HG03469 (cell line): ENCODE measurements around the gene TBL1X.
"Not testable (repeated sequence)": the region's sequence is repeated elsewhere in the genome, so short reads cannot be mapped to it uniquely, and the experiment has no call there.

Experiments used
- ATAC-seq: cut with Tn5 transposase; IDR thresholded peaks from one replicate; pipeline ENCODE4 v1.9.1; 2021; ENCODE audit warnings: mild to moderate bottlenecking, moderate library complexity, moderate number of reproducible peaks; ENCODE audit not compliant: unreplicated experiment

Gene TBL1X

DNA sequence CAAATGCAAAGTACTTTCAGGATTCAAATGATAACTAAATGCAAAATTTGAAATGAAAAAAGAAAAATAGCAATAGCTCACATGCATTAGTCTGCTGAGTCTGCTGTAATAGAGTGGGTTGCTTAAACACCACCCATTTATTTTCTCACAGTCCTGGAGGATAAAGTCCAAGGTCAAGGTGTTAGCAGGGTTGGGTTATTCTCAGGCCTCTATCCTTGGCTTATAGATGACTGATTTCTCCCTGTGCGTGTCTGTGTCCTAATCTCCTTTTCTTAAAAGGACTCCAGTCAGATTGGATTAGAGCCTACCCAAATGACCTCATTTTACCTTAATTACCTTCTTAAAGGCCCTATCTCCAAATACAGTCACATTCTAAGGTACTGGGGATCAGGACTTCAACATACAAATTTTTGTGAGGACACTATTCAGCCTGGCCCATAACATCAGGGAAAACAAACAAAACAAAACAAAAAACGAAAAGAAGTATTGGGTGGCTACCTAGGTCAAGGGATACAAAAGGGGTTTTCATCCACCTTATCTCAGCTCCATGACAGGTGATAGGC is 6.3 kb upstream of the TBL1X start:
- ATAC-seq = no peak

- no peak for ATAC-seq
These were observed 5.6 kb upstream of the TBL1X start for GRCh38 chrX:9459186-9459748.

DNA sequence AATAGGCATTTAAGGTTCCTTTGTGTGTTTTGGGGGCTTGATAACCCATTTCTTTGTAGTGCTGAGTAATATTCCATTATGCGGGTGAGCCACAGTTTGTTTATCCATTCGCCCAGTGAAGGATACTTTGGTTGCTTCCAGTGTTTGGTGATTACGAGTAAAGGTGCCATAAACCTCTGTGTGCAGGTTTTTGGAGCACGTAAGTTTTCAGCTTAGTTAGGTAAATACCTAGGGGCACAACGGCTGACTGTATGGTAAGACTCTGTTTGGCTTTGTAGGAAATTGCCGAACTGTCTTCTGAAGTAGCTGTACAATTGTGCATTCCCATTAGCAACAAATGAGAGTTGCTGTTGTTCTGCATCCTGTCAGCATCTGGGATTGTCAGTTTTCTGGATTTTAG is 3.8 kb upstream of the TBL1X start:
- ATAC-seq = no peak

DNA sequence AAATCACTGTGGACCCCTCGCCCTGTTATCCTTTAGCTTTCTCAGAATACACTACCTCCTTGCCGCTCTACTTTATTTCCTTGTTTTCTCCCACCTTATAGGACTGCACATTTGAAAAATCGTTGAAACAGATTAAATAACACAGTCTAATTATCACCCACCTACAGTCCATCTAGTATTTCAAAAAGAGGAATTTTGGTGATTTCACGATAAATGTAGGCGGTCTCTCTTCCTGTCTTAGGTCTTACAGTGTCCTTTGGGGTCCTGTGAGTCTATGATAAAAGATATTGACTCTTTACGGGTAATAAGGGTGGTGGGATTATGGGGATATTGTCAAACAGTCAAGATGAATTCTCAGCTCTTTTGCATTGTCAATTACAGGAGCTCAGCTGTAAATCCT is 2.4 kb upstream of the TBL1X start:
- ATAC-seq = no peak

DNA sequence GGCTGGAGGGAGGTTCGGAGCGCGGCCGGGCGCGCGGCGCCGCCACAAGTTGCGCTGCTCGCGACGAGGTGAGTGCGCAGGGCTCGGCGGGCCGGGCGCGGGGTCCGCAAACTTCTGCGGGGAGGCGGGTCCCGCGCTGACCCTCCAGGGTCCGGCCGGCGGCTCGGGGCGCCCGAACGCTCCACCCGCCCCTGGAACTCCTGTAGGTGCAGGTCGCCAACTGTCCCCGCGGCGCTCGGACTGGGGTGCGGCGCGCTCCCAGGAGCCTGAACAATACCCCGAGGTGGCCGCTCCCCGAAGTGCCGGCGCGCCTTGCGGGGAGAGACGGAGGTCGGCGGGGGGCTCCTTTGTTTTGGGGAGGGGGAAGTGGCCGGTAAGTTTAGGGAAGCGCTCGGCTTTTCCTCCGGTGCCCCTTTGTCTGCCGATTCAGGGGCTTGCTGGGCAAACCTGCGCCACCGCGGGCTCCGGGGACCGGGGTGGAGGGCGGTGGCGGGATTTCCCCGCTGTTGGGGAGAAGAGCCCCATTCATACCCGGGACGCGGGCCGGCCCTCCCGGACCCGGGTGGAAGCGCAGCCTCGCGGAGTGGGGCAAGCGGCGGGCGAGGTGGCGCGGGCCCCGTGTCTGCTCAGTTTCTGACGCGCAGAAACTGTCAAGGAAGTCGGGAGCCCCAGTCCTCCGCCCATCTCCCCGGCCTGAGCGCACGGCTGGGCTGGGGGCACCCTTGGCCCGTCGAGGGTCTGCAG is 694 bp downstream of the TBL1X start:
- no peak for ATAC-seq

- ATAC-seq = no peak
These were observed 1.3 kb downstream of the TBL1X start for GRCh38 chrX:9466124-9466495.

DNA sequence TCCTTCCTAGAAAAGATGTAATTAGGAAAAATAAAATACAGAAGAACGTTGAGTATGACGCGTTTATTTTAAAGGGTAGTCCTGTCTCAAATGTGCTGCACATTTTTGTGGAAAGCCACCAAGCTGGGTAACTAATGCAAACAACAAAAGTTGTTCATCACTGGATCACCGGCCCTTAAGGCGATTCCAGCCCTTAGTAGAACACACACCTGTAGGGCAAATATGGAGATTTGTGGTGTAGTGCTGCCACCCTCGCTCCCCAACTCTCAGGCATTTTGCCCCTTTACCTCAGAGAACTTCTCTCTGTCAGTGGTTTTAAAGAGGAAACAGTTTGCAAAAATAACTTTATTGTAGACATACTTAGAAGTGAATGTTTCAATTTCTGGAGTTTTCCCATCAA is 1.9 kb downstream of the TBL1X start:
- no peak for ATAC-seq

DNA sequence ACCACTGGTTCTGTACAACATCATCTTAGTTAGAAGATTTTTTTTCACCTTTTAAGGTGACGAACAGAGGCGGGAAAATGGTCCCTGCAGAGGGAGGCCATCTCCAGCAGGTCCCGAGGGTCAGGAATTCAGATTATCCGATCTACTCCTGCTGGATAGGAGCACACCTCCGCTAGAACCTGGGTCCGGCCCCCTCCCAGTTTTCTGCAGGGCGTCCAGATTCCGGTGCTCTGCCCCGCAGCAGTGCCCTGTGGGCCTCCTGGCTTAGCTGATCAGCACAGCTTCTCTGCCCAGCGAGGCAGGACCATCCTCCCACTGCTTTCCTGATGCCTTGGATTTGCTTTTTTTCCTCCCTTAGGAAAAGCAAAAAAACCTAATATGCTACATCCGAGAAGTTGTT is 2.3 kb downstream of the TBL1X start:
- ATAC-seq = no peak

DNA sequence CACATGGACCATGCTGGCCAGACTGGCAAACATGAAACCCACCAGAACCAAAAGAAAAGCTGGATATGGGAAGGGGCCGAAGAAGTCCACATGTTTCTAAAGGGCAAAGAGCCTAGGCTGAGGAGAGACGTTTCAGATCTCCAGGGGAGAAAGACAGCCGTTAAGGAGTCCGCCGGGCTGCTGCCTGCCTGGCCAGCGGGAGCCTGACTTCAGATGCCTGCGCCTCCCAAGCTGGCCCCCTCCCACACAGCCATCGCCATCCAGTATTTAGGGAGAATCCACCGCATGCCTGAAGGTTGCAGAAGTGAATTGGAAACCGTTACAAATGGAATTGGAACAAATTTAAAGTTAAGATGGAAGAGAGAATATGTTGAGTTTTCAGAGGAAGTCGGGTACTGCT is 2.9 kb downstream of the TBL1X start:
- no peak for ATAC-seq

DNA sequence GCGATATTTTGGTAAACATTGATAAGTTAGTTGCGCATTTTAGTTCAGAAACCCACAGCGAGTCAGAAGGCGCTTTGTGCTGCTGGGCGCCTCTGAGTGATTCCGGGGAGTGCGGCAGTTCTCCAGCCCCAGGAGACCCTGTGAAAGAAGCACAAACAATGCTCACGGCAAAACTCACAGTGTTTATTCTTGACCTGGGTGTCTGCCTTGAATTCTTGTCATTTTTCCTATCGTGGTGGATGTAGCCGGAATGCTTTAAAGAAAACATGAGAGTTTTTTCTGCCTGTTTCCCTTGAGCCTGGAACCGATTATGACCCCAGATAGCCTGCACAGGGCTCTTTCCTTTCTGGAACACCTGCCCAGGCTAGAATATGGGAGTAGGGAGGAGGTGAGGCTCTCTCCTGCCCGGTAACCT is 6.7 kb downstream of the TBL1X start:
- ATAC-seq = no peak

GRCh38 chrX:9473708-9474107 is 8.8 kb downstream of the TBL1X start:
- no peak for ATAC-seq

GRCh38 chrX:9475417-9475816 is 10.6 kb downstream of the TBL1X start:
- ATAC-seq = not testable (repeated sequence)

- no peak for ATAC-seq
These were observed 11.1 kb downstream of the TBL1X start for GRCh38 chrX:9475984-9476383.

DNA sequence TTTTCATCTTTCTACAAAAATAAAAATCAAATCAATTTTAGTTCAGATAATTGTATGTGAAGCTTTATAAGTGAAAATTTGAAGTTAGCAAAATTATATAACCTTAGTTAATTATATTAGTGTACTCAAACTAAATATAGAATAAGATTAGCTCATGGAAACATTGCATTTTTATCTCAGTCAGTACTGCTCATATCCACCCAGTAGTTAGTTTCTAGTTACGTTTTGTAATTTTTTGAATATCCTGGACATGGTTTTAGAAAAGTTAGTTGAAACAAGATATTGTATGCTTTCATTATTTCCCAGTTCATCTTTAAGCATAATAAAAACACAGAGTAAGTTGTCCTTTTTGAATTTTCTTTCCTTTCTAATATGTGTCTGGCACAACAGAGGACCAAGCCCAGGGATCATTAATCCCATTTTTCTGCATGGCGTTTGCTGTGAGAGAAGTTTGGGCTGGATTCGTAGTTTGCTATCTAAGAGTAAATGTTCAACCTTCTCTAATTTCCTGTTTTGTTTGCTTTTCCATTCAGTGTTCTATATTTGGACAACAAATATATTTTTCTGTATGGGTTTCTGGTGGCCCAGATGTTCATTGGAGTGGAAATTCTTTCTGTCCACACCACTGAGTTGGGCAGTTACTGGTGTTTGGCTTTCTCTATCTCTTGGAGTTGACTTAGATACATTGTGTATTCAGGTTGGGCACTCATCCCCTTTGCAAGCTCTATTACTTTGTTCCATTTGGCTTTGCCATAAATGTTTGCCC is 12.1 kb downstream of the TBL1X start:
- ATAC-seq = no peak

GRCh38 chrX:9482408-9482807 is 17.6 kb downstream of the TBL1X start:
- no peak for ATAC-seq

DNA sequence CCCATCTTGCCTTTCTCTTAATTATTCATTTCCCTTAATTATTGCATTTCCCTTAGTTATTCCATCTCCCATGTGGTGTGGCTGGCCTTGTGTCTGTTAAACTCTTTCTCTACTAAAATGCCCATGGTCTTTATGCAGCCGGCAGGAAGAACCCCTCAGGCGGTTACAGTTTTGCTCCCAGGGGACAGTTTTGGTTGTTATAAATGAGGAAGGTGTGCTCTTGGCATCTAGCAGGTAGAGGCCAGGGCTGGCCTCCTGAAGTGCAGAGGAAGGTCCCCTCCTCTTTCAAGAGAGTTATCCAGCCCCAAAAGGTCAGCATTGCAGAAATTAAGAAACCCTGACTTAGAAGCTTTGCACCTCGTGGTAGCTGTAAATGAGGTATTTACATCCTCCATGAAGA is 18.0 kb downstream of the TBL1X start:
- ATAC-seq = no peak

DNA sequence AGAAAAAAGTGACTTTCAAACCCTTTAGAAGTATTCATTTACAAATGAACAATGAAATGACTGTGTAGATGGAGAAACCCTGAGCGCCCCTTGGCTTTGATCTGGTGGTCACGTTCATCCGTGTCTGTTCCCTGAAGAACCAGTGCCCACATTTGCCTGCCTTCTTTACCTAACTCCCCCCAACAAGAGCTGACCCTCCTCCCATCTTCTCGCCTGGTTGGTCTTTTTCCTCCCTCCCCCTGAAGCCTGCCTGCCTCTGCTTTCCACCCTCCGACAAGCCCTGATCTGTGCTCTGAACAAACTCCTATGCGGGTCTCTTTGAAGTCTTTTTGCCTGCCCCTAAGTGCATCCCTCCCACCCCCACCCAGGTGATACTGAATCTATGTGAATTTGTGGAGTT is 18.5 kb downstream of the TBL1X start:
- ATAC-seq = no peak

GRCh38 chrX:9486786-9487387 is 22.0 kb downstream of the TBL1X start:
- ATAC-seq = no peak

DNA sequence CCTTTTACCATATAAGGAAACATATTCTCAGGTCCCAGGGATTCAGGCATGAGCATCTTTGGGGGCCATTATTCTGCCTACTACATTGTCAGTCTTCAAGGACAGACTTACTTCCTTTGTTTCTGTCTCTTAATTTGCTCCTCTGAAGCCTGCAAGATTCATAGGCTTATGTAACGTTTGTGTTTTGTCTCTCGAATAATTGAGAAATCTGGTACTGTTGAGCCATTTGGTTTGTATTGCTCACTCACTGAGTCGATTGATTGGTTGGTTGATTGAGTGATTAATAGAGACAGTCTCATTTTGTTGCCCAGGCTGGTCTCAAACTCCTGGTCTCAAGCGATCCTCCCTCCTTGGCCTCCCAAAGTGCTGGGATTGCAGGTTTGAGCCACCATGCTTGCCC is 23.7 kb downstream of the TBL1X start:
- ATAC-seq = no peak

GRCh38 chrX:9489234-9489633 is 24.4 kb downstream of the TBL1X start:
- no peak for ATAC-seq

GRCh38 chrX:9492901-9493300 is 28.0 kb downstream of the TBL1X start:
- no peak for ATAC-seq
